Measurements from ENCODE around the gene SH3BP4. TPM values are rescaled to one million over a fixed set of nuclear protein-coding genes. Genes with fewer than 3 reads are reported as not detected.

SH3BP4 gene
- polyA plus RNA-seq, 4 donors = 34.8 to 47.0 (median 44.1) TPM

DNA sequence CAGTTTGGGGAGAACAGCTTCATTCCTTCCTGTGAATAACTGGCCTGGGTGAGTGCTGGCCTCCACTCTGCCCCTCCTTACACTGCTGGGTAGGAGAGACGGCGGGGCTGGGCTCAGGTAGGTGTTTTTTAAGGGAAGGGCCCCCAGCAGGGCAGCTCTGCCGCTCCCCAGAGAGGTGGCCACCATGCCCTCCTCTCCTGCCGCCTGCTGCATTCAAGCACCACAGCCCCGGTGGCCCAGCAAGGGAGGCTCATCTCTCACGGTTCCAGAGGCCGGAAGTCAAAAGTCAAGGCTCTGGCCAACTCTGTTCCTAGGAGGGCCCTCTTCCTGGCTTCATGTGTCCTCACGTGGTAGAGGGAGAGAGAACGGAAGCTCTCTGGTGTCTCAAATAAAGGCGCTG, 81.1 kb downstream of the SH3BP4 start:
- no peak for DNase-seq (ENCODE audit: low read depth in 4 of 4, low spot score in 2 of 4)

DNA sequence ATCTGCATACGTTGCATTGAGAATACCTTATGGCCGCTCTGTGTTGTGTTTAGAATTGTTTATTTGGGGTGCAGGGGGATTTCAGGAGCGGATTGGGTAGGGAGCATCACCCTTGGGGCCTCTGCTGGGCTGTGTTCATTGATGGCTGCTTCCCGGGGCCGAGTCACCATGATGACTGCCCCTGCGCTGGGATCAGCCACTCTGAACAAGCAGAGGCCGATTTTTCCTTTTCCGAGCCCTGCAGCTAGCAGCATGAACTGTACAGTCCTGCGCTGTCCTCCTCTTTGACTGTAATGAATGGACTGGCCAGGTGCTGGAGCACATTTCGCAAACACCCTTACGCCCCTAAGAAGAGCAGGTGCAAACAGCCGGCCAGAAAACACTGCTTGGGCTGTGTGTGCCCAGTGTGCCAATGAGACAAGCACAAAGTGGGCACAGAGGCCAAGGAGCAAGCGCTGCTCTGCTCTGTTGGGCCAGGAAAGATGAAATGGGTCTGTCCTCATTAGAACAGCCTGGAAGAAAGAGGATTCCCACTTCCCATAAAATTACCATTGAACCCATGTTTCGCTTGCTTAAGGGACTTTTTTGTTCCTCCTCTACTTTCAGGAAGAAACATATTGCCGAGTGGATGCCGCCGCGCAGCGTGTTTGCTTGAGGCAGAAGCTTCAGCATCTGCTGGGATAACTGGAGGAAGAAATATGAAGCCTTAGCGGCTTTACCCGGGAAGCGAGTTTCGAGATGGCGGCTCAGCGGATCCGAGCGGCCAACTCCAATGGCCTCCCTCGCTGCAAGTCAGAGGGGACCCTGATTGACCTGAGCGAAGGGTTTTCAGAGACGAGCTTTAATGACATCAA, 82.7 kb downstream of the SH3BP4 start:
- DNase-seq (ENCODE audit: low read depth in 4 of 4, low spot score in 2 of 4) = no peak

- no peak for DNase-seq (ENCODE audit: low read depth in 4 of 4, low spot score in 2 of 4)
Observed at GRCh38 chr2:235037604-235038166, 85.9 kb downstream of the SH3BP4 start.

DNA sequence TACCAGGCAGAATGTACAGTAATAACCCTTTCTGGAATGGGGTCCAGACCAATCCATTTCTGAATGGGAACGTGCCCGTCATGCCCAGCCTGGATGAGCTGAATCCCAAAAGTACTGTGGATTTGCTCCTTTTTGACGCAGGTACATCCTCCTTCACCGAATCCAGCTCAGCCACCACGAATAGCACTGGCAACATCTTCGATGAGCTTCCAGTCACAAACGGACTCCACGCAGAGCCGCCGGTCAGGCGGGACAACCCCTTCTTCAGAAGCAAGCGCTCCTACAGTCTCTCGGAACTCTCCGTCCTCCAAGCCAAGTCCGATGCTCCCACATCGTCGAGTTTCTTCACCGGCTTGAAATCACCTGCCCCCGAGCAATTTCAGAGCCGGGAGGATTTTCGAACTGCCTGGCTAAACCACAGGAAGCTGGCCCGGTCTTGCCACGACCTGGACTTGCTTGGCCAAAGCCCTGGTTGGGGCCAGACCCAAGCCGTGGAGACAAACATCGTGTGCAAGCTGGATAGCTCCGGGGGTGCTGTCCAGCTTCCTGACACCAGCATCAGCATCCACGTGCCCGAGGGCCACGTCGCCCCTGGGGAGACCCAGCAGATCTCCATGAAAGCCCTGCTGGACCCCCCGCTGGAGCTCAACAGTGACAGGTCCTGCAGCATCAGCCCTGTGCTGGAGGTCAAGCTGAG, 89.6 kb downstream of the SH3BP4 start:
- DNase-seq (ENCODE audit: low read depth in 4 of 4, low spot score in 2 of 4) = no peak

- no peak for DNase-seq (ENCODE audit: low read depth in 4 of 4, low spot score in 2 of 4)
Observed at GRCh38 chr2:235041918-235042575, 90.2 kb downstream of the SH3BP4 start.

DNA sequence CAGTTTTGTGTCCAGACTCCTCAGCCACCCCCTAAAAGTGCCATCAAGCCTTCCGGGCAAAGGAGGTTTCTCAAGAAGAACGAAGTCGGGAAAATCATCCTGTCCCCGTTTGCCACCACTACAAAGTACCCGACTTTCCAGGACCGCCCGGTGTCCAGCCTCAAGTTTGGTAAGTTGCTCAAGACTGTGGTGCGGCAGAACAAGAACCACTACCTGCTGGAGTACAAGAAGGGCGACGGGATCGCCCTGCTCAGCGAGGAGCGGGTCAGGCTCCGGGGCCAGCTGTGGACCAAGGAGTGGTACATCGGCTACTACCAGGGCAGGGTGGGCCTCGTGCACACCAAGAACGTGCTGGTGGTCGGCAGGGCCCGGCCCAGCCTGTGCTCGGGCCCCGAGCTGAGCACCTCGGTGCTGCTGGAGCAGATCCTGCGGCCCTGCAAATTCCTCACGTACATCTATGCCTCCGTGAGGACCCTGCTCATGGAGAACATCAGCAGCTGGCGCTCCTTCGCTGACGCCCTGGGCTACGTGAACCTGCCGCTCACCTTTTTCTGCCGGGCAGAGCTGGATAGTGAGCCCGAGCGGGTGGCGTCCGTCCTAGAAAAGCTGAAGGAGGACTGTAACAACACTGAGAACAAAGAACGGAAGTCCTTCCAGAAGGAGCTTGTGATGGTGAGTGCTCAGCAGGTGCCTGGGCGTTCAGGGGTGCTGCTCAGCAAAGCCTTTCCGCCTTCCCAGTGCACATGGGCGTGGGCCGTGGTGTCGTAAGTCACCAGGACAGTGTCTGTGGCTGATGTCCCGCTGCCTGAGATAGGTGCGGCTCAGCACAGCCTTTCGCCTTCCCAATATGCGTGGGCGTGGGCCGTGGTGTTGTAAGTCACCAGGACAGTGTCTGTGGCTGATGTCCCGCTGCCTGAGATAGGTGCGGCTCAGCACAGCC, 91.0 kb downstream of the SH3BP4 start:
- DNase-seq (ENCODE audit: low read depth in 4 of 4, low spot score in 2 of 4) = no peak

DNA sequence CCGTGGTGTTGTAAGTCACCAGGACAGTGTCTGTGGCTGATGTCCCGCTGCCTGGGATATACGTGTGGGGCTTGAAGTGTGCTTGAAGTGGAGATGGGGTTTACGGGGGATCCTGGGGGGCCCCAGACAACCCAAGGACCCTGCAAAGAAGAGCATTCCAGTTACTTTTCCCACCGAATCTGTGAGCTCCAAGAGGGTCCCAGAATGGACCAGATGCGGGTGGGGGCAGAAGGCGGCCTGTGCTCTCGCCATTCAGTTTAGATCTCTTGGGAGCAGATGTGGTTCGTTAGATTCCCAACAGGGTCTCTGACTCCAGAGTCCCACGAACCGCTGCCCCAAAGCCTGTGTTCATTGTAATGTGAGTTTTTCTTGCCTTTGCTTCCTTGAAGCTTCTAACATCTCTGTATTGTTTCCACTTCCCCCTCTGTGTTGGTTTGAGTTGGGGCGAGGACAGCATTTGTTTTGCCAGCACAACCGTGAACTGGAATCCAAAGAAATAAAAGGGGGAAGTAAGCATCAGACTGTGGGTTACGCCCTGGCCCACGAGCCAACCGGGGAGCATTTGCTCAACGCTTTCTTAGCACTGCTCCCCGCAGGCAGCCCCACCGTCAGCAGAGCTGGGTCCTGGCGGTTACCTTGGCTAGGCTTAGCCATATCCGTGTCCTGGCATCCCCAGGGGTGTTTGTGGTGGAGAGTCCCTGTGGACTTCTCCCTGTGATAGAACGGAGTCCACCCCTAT, 92.1 kb downstream of the SH3BP4 start:
- no peak for DNase-seq (ENCODE audit: low read depth in 4 of 4, low spot score in 2 of 4)

- no peak for DNase-seq (ENCODE audit: low read depth in 4 of 4, low spot score in 2 of 4)
Observed at GRCh38 chr2:235044501-235045271, 92.9 kb downstream of the SH3BP4 start.

DNA sequence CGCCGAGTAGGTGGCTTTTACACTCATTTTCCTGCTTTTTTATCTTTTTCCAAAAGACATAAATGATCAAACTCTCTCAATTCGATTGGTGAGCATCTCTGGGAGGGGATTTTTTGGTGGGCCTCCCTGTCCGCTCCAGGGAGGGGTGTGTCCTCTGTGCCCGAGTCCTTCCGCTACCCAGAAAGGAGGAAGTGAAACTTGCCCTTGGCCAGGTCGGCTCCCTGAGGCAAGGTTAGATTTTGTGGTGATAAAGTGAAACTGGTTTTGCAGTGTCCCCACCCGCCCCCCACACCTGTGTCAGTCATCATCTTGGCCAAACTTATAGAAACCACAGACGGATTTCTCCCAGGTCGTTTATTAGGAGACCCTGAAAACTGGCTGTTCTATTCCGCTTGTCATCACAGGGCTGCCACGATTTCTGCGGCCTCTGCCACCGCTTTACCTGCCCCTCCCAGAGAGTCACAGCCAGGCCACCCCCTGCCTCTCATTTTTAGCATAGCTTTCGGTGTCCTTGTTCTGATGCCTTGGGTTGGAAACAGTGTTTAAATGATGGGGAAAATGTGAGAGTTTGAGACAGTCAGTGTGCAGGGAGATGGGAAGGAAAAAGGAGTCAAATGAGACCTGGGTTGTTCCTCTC, 93.6 kb downstream of the SH3BP4 start:
- no peak for DNase-seq (ENCODE audit: low read depth in 4 of 4, low spot score in 2 of 4)

GRCh38 chr2:235045973-235046343, 94.1 kb downstream of the SH3BP4 start:
- no peak for DNase-seq (ENCODE audit: low read depth in 4 of 4, low spot score in 2 of 4)

- no peak for DNase-seq (ENCODE audit: low read depth in 4 of 4, low spot score in 2 of 4)
Observed at GRCh38 chr2:235046589-235046988, 94.8 kb downstream of the SH3BP4 start.

DNA sequence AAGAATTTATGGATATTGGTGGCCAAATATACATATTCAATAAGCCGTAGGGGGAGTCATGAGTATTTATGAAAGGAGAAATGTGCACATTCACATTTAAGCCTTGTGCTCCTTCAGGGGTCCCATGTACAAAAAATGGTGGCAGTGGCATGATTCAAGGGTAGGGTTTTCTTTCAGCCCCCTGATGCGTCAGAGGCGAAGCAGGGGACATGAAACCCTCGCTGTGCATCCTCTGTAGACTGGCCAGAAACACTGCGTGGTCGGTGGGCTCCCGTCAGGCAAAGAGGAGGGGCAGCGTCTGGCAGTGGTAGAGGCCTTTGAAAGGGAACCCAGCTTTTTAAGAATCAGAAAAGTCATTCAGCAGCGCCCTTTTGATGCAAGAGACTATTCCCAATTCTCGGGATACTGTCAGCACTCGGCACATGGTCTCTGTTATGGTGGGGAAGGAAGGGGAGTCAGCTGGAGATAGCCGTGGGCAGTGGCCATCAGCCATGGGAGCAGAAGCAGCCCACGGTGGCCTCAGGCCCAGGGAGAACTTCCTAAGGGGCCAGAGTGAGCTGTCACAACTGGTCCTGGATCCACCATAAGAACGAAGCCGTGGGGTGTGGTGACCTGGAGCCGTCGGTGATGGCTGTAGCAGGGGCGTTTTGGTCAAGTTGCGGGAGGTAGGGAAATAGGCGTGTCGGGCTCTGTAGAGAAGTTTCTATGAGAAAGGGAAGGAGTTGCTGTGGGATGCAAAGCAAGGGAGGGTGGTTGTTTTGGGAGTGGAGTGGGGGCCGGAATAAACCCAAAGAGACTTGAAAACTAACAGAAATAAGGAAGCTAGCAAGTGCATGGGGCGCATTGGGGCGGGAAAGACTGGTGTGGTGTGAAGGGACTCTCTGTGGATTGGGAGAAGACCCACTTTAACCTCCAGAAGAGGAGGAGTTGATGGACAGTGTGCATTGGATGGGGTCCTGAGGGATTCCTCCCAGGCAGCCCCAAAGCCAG, 95.6 kb downstream of the SH3BP4 start:
- DNase-seq (ENCODE audit: low read depth in 4 of 4, low spot score in 2 of 4) = no peak

GRCh38 chr2:235048549-235048948, 96.7 kb downstream of the SH3BP4 start:
- DNase-seq (ENCODE audit: low read depth in 4 of 4, low spot score in 2 of 4) = no peak

GRCh38 chr2:235049069-235049468, 97.3 kb downstream of the SH3BP4 start:
- no peak for DNase-seq (ENCODE audit: low read depth in 4 of 4, low spot score in 2 of 4)

DNA sequence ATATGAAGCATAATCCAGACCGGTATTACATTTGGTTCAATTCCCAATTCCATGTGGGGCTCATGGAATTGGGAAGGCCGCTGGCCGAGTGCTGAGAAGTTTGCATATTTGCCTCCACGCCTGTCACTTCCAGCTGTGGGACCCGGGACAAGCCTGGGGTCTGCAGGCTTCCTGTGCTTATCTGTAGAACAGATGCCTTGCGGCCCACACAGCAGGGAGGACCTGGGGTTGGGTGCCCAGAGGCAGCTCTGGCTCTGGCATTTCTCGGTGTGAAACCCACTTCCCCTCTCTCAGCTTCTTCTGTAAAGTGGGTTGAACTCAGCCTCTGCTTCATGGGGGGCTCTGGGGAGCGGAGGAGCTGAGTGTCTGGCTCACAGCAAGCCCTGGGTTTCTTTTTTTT, 97.9 kb downstream of the SH3BP4 start:
- no peak for DNase-seq (ENCODE audit: low read depth in 4 of 4, low spot score in 2 of 4)

GRCh38 chr2:235050980-235051351, 99.1 kb downstream of the SH3BP4 start:
- peak; percentile 62 to 87 (median 72) for DNase-seq (ENCODE audit: low read depth in 4 of 4, low spot score in 2 of 4)

Data from left renal cortex interstitium (tissue), 4 donors.